WTC11 (cell line): ENCODE measurements around the gene HAUS6.

Experiments
- ETV6 ChIP-seq: sonication (generic); formaldehyde crosslinking; IDR thresholded peaks from 2 replicates; pipeline ENCODE4 v1.8.1; 2022; ENCODE audit warnings: mild to moderate bottlenecking, missing genetic modification reagents
- ZMAT4 ChIP-seq: fragments of 250-450 bp; sonication (Bioruptor Pico); IDR thresholded peaks from 2 replicates; pipeline ENCODE4 v1.9.0; 2021; ENCODE audit warnings: mild to moderate bottlenecking
- ZNF121 ChIP-seq: sonication (generic); formaldehyde crosslinking; IDR thresholded peaks from 2 replicates; pipeline ENCODE4 v1.8.0; 2023; ENCODE audit warnings: missing genetic modification reagents
- TF ChIP-seq, protein P1 (sequence below): sonication (generic); formaldehyde crosslinking; IDR thresholded peaks from 2 replicates; pipeline ENCODE4 v1.8.1; 2022; ENCODE audit warnings: mild to moderate bottlenecking, missing genetic modification reagents, moderate library complexity, borderline replicate concordance
- TF ChIP-seq, protein P2 (sequence below): fragments of 200-600 bp; IDR thresholded peaks from 2 replicates; pipeline ENCODE4 v1.8.0; 2022; ENCODE audit warnings: antibody characterized with exemption
- TF ChIP-seq, protein P3 (sequence below): sonication (generic); formaldehyde crosslinking; IDR thresholded peaks from 2 replicates; pipeline ENCODE4 v1.8.1; 2023; ENCODE audit warnings: mild to moderate bottlenecking, missing genetic modification reagents

GRCh38 chr9:19151425-19152159 is 48.9 kb upstream of the HAUS6 start:
- TF ChIP-seq ZMAT4 (CRISPR knock-in tag) (no peak), ETV6 (CRISPR knock-in tag) (no peak), ZNF121 (CRISPR knock-in tag) (no peak)
- TF ChIP-seq, protein P1, sequence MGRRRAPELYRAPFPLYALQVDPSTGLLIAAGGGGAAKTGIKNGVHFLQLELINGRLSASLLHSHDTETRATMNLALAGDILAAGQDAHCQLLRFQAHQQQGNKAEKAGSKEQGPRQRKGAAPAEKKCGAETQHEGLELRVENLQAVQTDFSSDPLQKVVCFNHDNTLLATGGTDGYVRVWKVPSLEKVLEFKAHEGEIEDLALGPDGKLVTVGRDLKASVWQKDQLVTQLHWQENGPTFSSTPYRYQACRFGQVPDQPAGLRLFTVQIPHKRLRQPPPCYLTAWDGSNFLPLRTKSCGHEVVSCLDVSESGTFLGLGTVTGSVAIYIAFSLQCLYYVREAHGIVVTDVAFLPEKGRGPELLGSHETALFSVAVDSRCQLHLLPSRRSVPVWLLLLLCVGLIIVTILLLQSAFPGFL (CRISPR knock-in tag) = no peak
- TF ChIP-seq, protein P2, sequence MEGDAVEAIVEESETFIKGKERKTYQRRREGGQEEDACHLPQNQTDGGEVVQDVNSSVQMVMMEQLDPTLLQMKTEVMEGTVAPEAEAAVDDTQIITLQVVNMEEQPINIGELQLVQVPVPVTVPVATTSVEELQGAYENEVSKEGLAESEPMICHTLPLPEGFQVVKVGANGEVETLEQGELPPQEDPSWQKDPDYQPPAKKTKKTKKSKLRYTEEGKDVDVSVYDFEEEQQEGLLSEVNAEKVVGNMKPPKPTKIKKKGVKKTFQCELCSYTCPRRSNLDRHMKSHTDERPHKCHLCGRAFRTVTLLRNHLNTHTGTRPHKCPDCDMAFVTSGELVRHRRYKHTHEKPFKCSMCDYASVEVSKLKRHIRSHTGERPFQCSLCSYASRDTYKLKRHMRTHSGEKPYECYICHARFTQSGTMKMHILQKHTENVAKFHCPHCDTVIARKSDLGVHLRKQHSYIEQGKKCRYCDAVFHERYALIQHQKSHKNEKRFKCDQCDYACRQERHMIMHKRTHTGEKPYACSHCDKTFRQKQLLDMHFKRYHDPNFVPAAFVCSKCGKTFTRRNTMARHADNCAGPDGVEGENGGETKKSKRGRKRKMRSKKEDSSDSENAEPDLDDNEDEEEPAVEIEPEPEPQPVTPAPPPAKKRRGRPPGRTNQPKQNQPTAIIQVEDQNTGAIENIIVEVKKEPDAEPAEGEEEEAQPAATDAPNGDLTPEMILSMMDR = no peak
- TF ChIP-seq, protein P3, sequence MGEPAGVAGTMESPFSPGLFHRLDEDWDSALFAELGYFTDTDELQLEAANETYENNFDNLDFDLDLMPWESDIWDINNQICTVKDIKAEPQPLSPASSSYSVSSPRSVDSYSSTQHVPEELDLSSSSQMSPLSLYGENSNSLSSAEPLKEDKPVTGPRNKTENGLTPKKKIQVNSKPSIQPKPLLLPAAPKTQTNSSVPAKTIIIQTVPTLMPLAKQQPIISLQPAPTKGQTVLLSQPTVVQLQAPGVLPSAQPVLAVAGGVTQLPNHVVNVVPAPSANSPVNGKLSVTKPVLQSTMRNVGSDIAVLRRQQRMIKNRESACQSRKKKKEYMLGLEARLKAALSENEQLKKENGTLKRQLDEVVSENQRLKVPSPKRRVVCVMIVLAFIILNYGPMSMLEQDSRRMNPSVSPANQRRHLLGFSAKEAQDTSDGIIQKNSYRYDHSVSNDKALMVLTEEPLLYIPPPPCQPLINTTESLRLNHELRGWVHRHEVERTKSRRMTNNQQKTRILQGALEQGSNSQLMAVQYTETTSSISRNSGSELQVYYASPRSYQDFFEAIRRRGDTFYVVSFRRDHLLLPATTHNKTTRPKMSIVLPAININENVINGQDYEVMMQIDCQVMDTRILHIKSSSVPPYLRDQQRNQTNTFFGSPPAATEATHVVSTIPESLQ (CRISPR knock-in tag) = no peak
